ENCODE results near the gene P3H2. TPM values are rescaled to one million over a fixed set of nuclear protein-coding genes. Genes with fewer than 3 reads are reported as not detected.

Gene P3H2
- total and polyA plus RNA-seq, 2 experiments from 2014 or later, result 8.2 to 24.2 TPM

DNA sequence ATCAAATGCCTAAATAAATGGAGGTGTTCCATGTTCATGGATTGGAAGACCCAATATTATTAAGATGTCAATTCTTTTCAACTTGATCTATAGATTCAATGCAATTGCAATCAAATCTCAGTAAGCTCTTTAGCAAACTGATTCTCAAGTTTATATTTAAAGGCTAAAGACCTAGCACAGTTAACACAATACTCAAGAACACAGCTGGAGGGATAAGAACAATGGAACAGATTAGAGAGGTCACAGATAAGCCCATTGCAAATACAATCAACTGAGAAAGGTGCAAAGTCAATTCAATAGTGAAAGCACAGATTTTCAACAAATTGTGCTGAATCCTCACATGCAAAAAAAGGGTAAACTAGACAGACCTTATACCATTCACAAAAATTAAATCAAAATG, 198.9 kb downstream of the P3H2 start:
- H3K36me3 Mint-ChIP-seq (ENCODE audit: low read depth), result no peaks in the 10 kb centered on the region
- Histone ChIP-seq H3F3A (replicated peaks; ENCODE audit: low read depth) (no peaks in the 10 kb centered on the region), H3K27me3 (ENCODE audit: insufficient read depth) (no peaks in the 10 kb centered on the region), H3K4me2 (no peak overlapping the region), H3K9me2 (ENCODE audit: insufficient read depth) (no peaks in the 10 kb centered on the region), H3K36me3 (ENCODE audit: insufficient read depth) (no peaks in the 10 kb centered on the region), H3K79me2 (replicated peaks; ENCODE audit: insufficient read depth) (no peaks in the 10 kb centered on the region), H4K20me1 (replicated peaks; ENCODE audit: insufficient read depth) (no peaks in the 10 kb centered on the region), H3K4me3 (no peak overlapping the region), H3K4me1 (ENCODE audit: insufficient read depth) (peaks cover 10% of the 10 kb centered on the region), H3K27ac (ENCODE audit: low read depth) (no peak overlapping the region), H2AFZ (no peak overlapping the region)
- no peaks in the 10 kb centered on the region for H3K27me3 Mint-ChIP-seq (ENCODE audit: insufficient read depth, low read depth, poor library complexity)
- TF ChIP-seq, protein P1, sequence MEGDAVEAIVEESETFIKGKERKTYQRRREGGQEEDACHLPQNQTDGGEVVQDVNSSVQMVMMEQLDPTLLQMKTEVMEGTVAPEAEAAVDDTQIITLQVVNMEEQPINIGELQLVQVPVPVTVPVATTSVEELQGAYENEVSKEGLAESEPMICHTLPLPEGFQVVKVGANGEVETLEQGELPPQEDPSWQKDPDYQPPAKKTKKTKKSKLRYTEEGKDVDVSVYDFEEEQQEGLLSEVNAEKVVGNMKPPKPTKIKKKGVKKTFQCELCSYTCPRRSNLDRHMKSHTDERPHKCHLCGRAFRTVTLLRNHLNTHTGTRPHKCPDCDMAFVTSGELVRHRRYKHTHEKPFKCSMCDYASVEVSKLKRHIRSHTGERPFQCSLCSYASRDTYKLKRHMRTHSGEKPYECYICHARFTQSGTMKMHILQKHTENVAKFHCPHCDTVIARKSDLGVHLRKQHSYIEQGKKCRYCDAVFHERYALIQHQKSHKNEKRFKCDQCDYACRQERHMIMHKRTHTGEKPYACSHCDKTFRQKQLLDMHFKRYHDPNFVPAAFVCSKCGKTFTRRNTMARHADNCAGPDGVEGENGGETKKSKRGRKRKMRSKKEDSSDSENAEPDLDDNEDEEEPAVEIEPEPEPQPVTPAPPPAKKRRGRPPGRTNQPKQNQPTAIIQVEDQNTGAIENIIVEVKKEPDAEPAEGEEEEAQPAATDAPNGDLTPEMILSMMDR (conservative IDR thresholded peaks at IDR 0.05; ENCODE audit: low read depth in 2 of 2), result no peak
- TF ChIP-seq STAT1 (IDR thresholded peaks at IDR 0.05; ENCODE audit: unreplicated experiment) (no peak), NANOG (IDR thresholded peaks at IDR 0.05; ENCODE audit: borderline replicate concordance) (no peak), ZNF462 (CRISPR knock-in tag; IDR thresholded peaks at IDR 0.05) (no peak), CREB1 (CRISPR knock-in tag; IDR thresholded peaks at IDR 0.05; ENCODE audit: low read depth) (no peak), ZNF331 (CRISPR knock-in tag; IDR thresholded peaks at IDR 0.05; ENCODE audit: low read depth) (no peak), EZH2 (IDR thresholded peaks at IDR 0.05; ENCODE audit: low read depth, unreplicated experiment) (no peak), JUNB (IDR thresholded peaks at IDR 0.05; ENCODE audit: unreplicated experiment) (no peak), ZNF114 (CRISPR knock-in tag; IDR thresholded peaks at IDR 0.05) (no peak), POLR2AphosphoS5 (IDR thresholded peaks at IDR 0.05; ENCODE audit: low read depth) (no peak), EZH2phosphoT487 (IDR thresholded peaks at IDR 0.05; ENCODE audit: unreplicated experiment) (no peak)
- TF ChIP-seq, protein P2, sequence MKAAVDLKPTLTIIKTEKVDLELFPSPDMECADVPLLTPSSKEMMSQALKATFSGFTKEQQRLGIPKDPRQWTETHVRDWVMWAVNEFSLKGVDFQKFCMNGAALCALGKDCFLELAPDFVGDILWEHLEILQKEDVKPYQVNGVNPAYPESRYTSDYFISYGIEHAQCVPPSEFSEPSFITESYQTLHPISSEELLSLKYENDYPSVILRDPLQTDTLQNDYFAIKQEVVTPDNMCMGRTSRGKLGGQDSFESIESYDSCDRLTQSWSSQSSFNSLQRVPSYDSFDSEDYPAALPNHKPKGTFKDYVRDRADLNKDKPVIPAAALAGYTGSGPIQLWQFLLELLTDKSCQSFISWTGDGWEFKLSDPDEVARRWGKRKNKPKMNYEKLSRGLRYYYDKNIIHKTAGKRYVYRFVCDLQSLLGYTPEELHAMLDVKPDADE (IDR thresholded peaks at IDR 0.05), result no peak
- TF ChIP-seq, protein P3, sequence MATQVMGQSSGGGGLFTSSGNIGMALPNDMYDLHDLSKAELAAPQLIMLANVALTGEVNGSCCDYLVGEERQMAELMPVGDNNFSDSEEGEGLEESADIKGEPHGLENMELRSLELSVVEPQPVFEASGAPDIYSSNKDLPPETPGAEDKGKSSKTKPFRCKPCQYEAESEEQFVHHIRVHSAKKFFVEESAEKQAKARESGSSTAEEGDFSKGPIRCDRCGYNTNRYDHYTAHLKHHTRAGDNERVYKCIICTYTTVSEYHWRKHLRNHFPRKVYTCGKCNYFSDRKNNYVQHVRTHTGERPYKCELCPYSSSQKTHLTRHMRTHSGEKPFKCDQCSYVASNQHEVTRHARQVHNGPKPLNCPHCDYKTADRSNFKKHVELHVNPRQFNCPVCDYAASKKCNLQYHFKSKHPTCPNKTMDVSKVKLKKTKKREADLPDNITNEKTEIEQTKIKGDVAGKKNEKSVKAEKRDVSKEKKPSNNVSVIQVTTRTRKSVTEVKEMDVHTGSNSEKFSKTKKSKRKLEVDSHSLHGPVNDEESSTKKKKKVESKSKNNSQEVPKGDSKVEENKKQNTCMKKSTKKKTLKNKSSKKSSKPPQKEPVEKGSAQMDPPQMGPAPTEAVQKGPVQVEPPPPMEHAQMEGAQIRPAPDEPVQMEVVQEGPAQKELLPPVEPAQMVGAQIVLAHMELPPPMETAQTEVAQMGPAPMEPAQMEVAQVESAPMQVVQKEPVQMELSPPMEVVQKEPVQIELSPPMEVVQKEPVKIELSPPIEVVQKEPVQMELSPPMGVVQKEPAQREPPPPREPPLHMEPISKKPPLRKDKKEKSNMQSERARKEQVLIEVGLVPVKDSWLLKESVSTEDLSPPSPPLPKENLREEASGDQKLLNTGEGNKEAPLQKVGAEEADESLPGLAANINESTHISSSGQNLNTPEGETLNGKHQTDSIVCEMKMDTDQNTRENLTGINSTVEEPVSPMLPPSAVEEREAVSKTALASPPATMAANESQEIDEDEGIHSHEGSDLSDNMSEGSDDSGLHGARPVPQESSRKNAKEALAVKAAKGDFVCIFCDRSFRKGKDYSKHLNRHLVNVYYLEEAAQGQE (IDR thresholded peaks at IDR 0.05; ENCODE audit: unreplicated experiment), result no peak
- H3K27ac Mint-ChIP-seq, result no peak overlapping the region
- DNase-seq (ENCODE audit: low spot score) (no peak), ATAC-seq (no peak)
- H3K4me3 Mint-ChIP-seq, result no peak overlapping the region
- H3K4me1 Mint-ChIP-seq, result peaks cover 10% of the 10 kb centered on the region; the same call in 2 of the 3 replicates
- no peaks in the 10 kb centered on the region for H3K9me3 Mint-ChIP-seq

All from GM23338 (cell line).